ENCODE results near the gene FGF10.
A peak's percentile ranks its signal among the peaks of the same experiment; 100 is the strongest.

FGF10 gene

GRCh38 chr5:44356231-44356630 lies 33.0 kb downstream of the FGF10 start:
- DNase-seq (ENCODE audit: low spot score), result no peak

- no peak for DNase-seq (ENCODE audit: low spot score)
These were observed 43.3 kb downstream of the FGF10 start for GRCh38 chr5:44345871-44346270.

- no peak for DNase-seq (ENCODE audit: low spot score)
These were observed 52.5 kb downstream of the FGF10 start for GRCh38 chr5:44336708-44337107.

- DNase-seq (ENCODE audit: low spot score), result no peak
These were observed 54.6 kb downstream of the FGF10 start for GRCh38 chr5:44334622-44335021.

GRCh38 chr5:44332285-44332971 lies 56.8 kb downstream of the FGF10 start:
- DNase-seq (ENCODE audit: low spot score), result peak; percentile 8

GRCh38 chr5:44331471-44332050 lies 57.7 kb downstream of the FGF10 start:
- DNase-seq (ENCODE audit: low spot score), result no peak

GRCh38 chr5:44329716-44330115 lies 59.5 kb downstream of the FGF10 start:
- DNase-seq (ENCODE audit: low spot score), result no peak

- no peak for DNase-seq (ENCODE audit: low spot score)
These were observed 68.0 kb downstream of the FGF10 start for GRCh38 chr5:44321144-44321725.

- DNase-seq (ENCODE audit: low spot score), result no peak
These were observed 69.0 kb downstream of the FGF10 start for GRCh38 chr5:44320188-44320587.

GRCh38 chr5:44318883-44319282 lies 70.3 kb downstream of the FGF10 start:
- DNase-seq (ENCODE audit: low spot score), result no peak

- no peak for DNase-seq (ENCODE audit: low spot score)
These were observed 76.8 kb downstream of the FGF10 start for GRCh38 chr5:44312374-44312773.

GRCh38 chr5:44300551-44300950 lies 88.7 kb downstream of the FGF10 start:
- DNase-seq (ENCODE audit: low spot score), result no peak

- no peak for DNase-seq (ENCODE audit: low spot score)
These were observed 89.8 kb downstream of the FGF10 start for GRCh38 chr5:44299394-44299793.

GRCh38 chr5:44294516-44294915 lies 94.7 kb downstream of the FGF10 start:
- no peak for DNase-seq (ENCODE audit: low spot score)

GRCh38 chr5:44292736-44293135 lies 96.5 kb downstream of the FGF10 start:
- no peak for DNase-seq (ENCODE audit: low spot score)

- no peak for DNase-seq (ENCODE audit: low spot score)
These were observed 110.8 kb downstream of the FGF10 start for GRCh38 chr5:44278469-44278868.

GRCh38 chr5:44275908-44276307 lies 113.3 kb downstream of the FGF10 start:
- DNase-seq (ENCODE audit: low spot score), result no peak

GRCh38 chr5:44275329-44275728 lies 113.9 kb downstream of the FGF10 start:
- DNase-seq (ENCODE audit: low spot score), result no peak

- DNase-seq (ENCODE audit: low spot score), result no peak
These were observed 121.3 kb downstream of the FGF10 start for GRCh38 chr5:44267909-44268308.

- DNase-seq (ENCODE audit: low spot score), result no peak
These were observed 122.2 kb downstream of the FGF10 start for GRCh38 chr5:44266882-44267576.

- DNase-seq (ENCODE audit: low spot score), result no peak
These were observed 123.5 kb downstream of the FGF10 start for GRCh38 chr5:44265713-44266112.

GRCh38 chr5:44260793-44261192 lies 128.4 kb downstream of the FGF10 start:
- no peak for DNase-seq (ENCODE audit: low spot score)

Data from HuH-7 (cell line).